Stimulated activated CD4-positive, alpha-beta T cell treated with anti-CD3 and anti-CD28 coated beads, Interleukin-4, amount 100 ng/mL, for 24 hours (primary cell): ENCODE data around the gene GNG3.
A peak's percentile ranks its signal among the peaks of the same experiment; 100 is the strongest.
"Not testable (repeated sequence)": the region's sequence is repeated elsewhere in the genome, so short reads cannot be mapped to it uniquely, and the experiment has no call there.

Experiments
- DNase-seq: peaks from one replicate; pipeline ENCODE4 v3.0.0-alpha.2; 2020

The GNG3 gene

GRCh38 chr11:62688491-62688890 is 19.0 kb upstream of the GNG3 start:
- no peak for DNase-seq

- DNase-seq, result no peak
Measured at GRCh38 chr11:62689421-62690183, 17.9 kb upstream of the GNG3 start, which contains the start of gene LRRN4CL. Gene LRRN4CL, minus strand, starts transcription at chr11:62689530. Its CDS starts 1,022 bp downstream, at chr11:62688508.

- not testable (repeated sequence) for DNase-seq
Measured at GRCh38 chr11:62693624-62694023, 13.9 kb upstream of the GNG3 start.

- DNase-seq, result peak; percentile 83
Measured at GRCh38 chr11:62694455-62695167, 12.9 kb upstream of the GNG3 start.

GRCh38 chr11:62702246-62702645 is 5.2 kb upstream of the GNG3 start:
- DNase-seq, result no peak

- DNase-seq, result not testable (repeated sequence)
Measured at GRCh38 chr11:62703921-62704320, 3.6 kb upstream of the GNG3 start.

GRCh38 chr11:62705413-62705812 is 2.1 kb upstream of the GNG3 start:
- DNase-seq, result no peak

- peak; percentile 93 for DNase-seq
Measured at GRCh38 chr11:62705880-62706849, 1.3 kb upstream of the GNG3 start.

- no peak for DNase-seq
Measured at GRCh38 chr11:62706850-62707247, 627 bp upstream of the GNG3 start.

- DNase-seq, result no peak
Measured at GRCh38 chr11:62708392-62708791, 916 bp downstream of the GNG3 start.

- peak; percentile 49 for DNase-seq
Measured at GRCh38 chr11:62708793-62709192, 1.3 kb downstream of the GNG3 start.

- DNase-seq, result peak; percentile 97
Measured at GRCh38 chr11:62709247-62710000, 1.9 kb downstream of the GNG3 start.

GRCh38 chr11:62710001-62710345 is 2.5 kb downstream of the GNG3 start:
- peak; percentile 28 for DNase-seq

- DNase-seq, result no peak
Measured at GRCh38 chr11:62712276-62712812, 4.9 kb downstream of the GNG3 start.

GRCh38 chr11:62712861-62713260 is 5.4 kb downstream of the GNG3 start:
- no peak for DNase-seq

- DNase-seq, result no peak
Measured at GRCh38 chr11:62713343-62713742, 5.9 kb downstream of the GNG3 start.

GRCh38 chr11:62715150-62716130 is 8.0 kb downstream of the GNG3 start:
- DNase-seq, result no peak

GRCh38 chr11:62716206-62716605 is 8.7 kb downstream of the GNG3 start:
- DNase-seq, result no peak

- no peak for DNase-seq
Measured at GRCh38 chr11:62716816-62717215, 9.3 kb downstream of the GNG3 start.

- no peak for DNase-seq
Measured at GRCh38 chr11:62719302-62719978, 12.0 kb downstream of the GNG3 start.
